ENCODE measurements around the gene KRT76.

Gene KRT76

GRCh38 chr12:52745554-52745953 is 31.6 kb downstream of the KRT76 start:
- CTCF ChIA-PET: interaction anchor here (0.6 kb wide), 1 partner anchor 134 kb away, joined by 9 read pairs; no protein-coding TSS in a partner anchor
- DNase-seq (ENCODE audit: extremely low spot score): no peak
- TF ChIP-seq FOXK2 (IDR thresholded peaks at IDR 0.05) (no peak), TARDBP (IDR thresholded peaks at IDR 0.05) (no peak), BHLHE40 (IDR thresholded peaks at IDR 0.05; ENCODE audit: borderline replicate concordance) (no peak), CTBP1 (IDR thresholded peaks at IDR 0.05; ENCODE audit: borderline replicate concordance) (no peak), HDGF (IDR thresholded peaks at IDR 0.05; ENCODE audit: borderline replicate concordance) (no peak), SP1 (IDR thresholded peaks at IDR 0.05) (no peak), L3MBTL2 (conservative IDR thresholded peaks at IDR 0.05) (no peak), LEF1 (IDR thresholded peaks at IDR 0.05; ENCODE audit: borderline replicate concordance) (no peak)
- POLR2A ChIA-PET: no interaction called here

GRCh38 chr12:52744493-52745156 is 32.5 kb downstream of the KRT76 start:
- POLR2A ChIA-PET: no interaction called here
- CTCF ChIA-PET: interaction anchor here (0.6 kb wide), 1 partner anchor 135 kb away, joined by 9 read pairs; no protein-coding TSS in a partner anchor
- no peak for DNase-seq (ENCODE audit: extremely low spot score)
- TF ChIP-seq LEF1 (IDR thresholded peaks at IDR 0.05; ENCODE audit: borderline replicate concordance) (no peak), ELF4 (IDR thresholded peaks at IDR 0.05) (no peak), NFRKB (IDR thresholded peaks at IDR 0.05) (no peak), BHLHE40 (IDR thresholded peaks at IDR 0.05; ENCODE audit: borderline replicate concordance) (no peak), FOXM1 (IDR thresholded peaks at IDR 0.05; ENCODE audit: borderline replicate concordance) (no peak), FOXA1 (IDR thresholded peaks at IDR 0.05) (no peak), CTBP1 (IDR thresholded peaks at IDR 0.05; ENCODE audit: borderline replicate concordance) (no peak), HDGF (IDR thresholded peaks at IDR 0.05; ENCODE audit: borderline replicate concordance) (no peak), ZNF384 (IDR thresholded peaks at IDR 0.05) (no peak), SP1 (IDR thresholded peaks at IDR 0.05) (no peak), SUZ12 (IDR thresholded peaks at IDR 0.05) (no peak)

- no peak for DNase-seq (ENCODE audit: extremely low spot score)
- POLR2A ChIA-PET: no interaction called here
- TF ChIP-seq TARDBP (IDR thresholded peaks at IDR 0.05): no peak
- TF ChIP-seq CTBP1 (IDR thresholded peaks at IDR 0.05; ENCODE audit: borderline replicate concordance): no peak
- TF ChIP-seq ARNT (IDR thresholded peaks at IDR 0.05): no peak
- TF ChIP-seq L3MBTL2 (conservative IDR thresholded peaks at IDR 0.05): no peak
- TF ChIP-seq LEF1 (IDR thresholded peaks at IDR 0.05; ENCODE audit: borderline replicate concordance): no peak
- TF ChIP-seq FOXM1 (IDR thresholded peaks at IDR 0.05; ENCODE audit: borderline replicate concordance): no peak
- TF ChIP-seq ZNF384 (IDR thresholded peaks at IDR 0.05): no peak
- no peak for TF ChIP-seq HDGF (IDR thresholded peaks at IDR 0.05; ENCODE audit: borderline replicate concordance)
- TF ChIP-seq FOXK2 (IDR thresholded peaks at IDR 0.05): no peak
- no peak for TF ChIP-seq BHLHE40 (IDR thresholded peaks at IDR 0.05; ENCODE audit: borderline replicate concordance)
- TF ChIP-seq FOXA1 (IDR thresholded peaks at IDR 0.05): no peak
- no peak for TF ChIP-seq SUZ12 (IDR thresholded peaks at IDR 0.05)
- CTCF ChIA-PET: no interaction called here
Observed at GRCh38 chr12:52742822-52743457, 34.2 kb downstream of the KRT76 start.

- TF ChIP-seq HDGF (IDR thresholded peaks at IDR 0.05; ENCODE audit: borderline replicate concordance) (no peak), ELF4 (IDR thresholded peaks at IDR 0.05) (no peak), TARDBP (IDR thresholded peaks at IDR 0.05) (no peak), SUZ12 (IDR thresholded peaks at IDR 0.05) (no peak), L3MBTL2 (conservative IDR thresholded peaks at IDR 0.05) (no peak), FOXA1 (IDR thresholded peaks at IDR 0.05) (no peak), SP1 (IDR thresholded peaks at IDR 0.05) (no peak)
- ChIA-PET POLR2A (no interaction called here), CTCF (no interaction called here)
- DNase-seq (ENCODE audit: extremely low spot score): no peak
Observed at GRCh38 chr12:52742196-52742580, 35.0 kb downstream of the KRT76 start.

GRCh38 chr12:52741375-52742195 is 35.6 kb downstream of the KRT76 start:
- ChIA-PET CTCF (no interaction called here), POLR2A (no interaction called here)
- TF ChIP-seq SP1 (IDR thresholded peaks at IDR 0.05): no peak
- no peak for TF ChIP-seq HDGF (IDR thresholded peaks at IDR 0.05; ENCODE audit: borderline replicate concordance)
- TF ChIP-seq PKNOX1 (IDR thresholded peaks at IDR 0.05): no peak
- no peak for TF ChIP-seq FOXM1 (IDR thresholded peaks at IDR 0.05; ENCODE audit: borderline replicate concordance)
- TF ChIP-seq ZNF384 (IDR thresholded peaks at IDR 0.05): no peak
- no peak for TF ChIP-seq TARDBP (IDR thresholded peaks at IDR 0.05)
- no peak for TF ChIP-seq LEF1 (IDR thresholded peaks at IDR 0.05; ENCODE audit: borderline replicate concordance)
- DNase-seq (ENCODE audit: extremely low spot score): peak; percentile 72

GRCh38 chr12:52740584-52740983 is 36.6 kb downstream of the KRT76 start:
- no peak for DNase-seq (ENCODE audit: extremely low spot score)
- TF ChIP-seq ELF4 (IDR thresholded peaks at IDR 0.05): no peak
- no peak for TF ChIP-seq HDGF (IDR thresholded peaks at IDR 0.05; ENCODE audit: borderline replicate concordance)
- TF ChIP-seq SP1 (IDR thresholded peaks at IDR 0.05): no peak
- no peak for TF ChIP-seq FOXA1 (IDR thresholded peaks at IDR 0.05)
- TF ChIP-seq NFRKB (IDR thresholded peaks at IDR 0.05): no peak
- no peak for TF ChIP-seq SUZ12 (IDR thresholded peaks at IDR 0.05)
- no peak for TF ChIP-seq LEF1 (IDR thresholded peaks at IDR 0.05; ENCODE audit: borderline replicate concordance)
- TF ChIP-seq TARDBP (IDR thresholded peaks at IDR 0.05): no peak
- no peak for TF ChIP-seq ZNF384 (IDR thresholded peaks at IDR 0.05)
- no peak for TF ChIP-seq CTBP1 (IDR thresholded peaks at IDR 0.05; ENCODE audit: borderline replicate concordance)
- no peak for TF ChIP-seq FOXK2 (IDR thresholded peaks at IDR 0.05)
- no peak for TF ChIP-seq BHLHE40 (IDR thresholded peaks at IDR 0.05; ENCODE audit: borderline replicate concordance)
- TF ChIP-seq ARNT (IDR thresholded peaks at IDR 0.05): no peak
- no peak for TF ChIP-seq FOXM1 (IDR thresholded peaks at IDR 0.05; ENCODE audit: borderline replicate concordance)
- no peak for TF ChIP-seq L3MBTL2 (conservative IDR thresholded peaks at IDR 0.05)
- no peak for TF ChIP-seq PKNOX1 (IDR thresholded peaks at IDR 0.05)
- CTCF ChIA-PET: no interaction called here
- POLR2A ChIA-PET: no interaction called here

Data from HEK293T (cell line).